ENCODE measurements around the gene GNAT2.

GRCh38 chr1:109641078-109641740, 21.8 kb upstream of the GNAT2 start:
- TF ChIP-seq CTCF (IDR thresholded peaks at IDR 0.05), result no peak
- TF ChIP-seq POLR2A (IDR thresholded peaks at IDR 0.05), result no peak

All from prostate gland (tissue), 2 donors.